ENCODE data around the gene CPNE5. TPM values are rescaled to one million over a fixed set of nuclear protein-coding genes. Genes with fewer than 3 reads are reported as not detected.

The CPNE5 gene
- total RNA-seq, 3 donors from 2014 or later (not counting 1 experiment from before 2014, with no cell fraction given) = 1.2 to 8.5 (median 2.0) TPM

- DNase-seq (no peak), ATAC-seq (no peak)
- no peaks in the 10 kb centered on the region for H3K4me1 ChIP-seq (ENCODE audit: control insufficient read depth, insufficient read depth, low read length)
- H3K27ac ChIP-seq (ENCODE audit: low read length) = no peak overlapping the region
- no peaks in the 10 kb centered on the region for H3K36me3 ChIP-seq (ENCODE audit: control insufficient read depth, insufficient read depth, low read length)
- H3K27ac Mint-ChIP-seq = no peak overlapping the region
- H3K4me1 Mint-ChIP-seq = no peaks in the 10 kb centered on the region
- TF ChIP-seq, protein P1, sequence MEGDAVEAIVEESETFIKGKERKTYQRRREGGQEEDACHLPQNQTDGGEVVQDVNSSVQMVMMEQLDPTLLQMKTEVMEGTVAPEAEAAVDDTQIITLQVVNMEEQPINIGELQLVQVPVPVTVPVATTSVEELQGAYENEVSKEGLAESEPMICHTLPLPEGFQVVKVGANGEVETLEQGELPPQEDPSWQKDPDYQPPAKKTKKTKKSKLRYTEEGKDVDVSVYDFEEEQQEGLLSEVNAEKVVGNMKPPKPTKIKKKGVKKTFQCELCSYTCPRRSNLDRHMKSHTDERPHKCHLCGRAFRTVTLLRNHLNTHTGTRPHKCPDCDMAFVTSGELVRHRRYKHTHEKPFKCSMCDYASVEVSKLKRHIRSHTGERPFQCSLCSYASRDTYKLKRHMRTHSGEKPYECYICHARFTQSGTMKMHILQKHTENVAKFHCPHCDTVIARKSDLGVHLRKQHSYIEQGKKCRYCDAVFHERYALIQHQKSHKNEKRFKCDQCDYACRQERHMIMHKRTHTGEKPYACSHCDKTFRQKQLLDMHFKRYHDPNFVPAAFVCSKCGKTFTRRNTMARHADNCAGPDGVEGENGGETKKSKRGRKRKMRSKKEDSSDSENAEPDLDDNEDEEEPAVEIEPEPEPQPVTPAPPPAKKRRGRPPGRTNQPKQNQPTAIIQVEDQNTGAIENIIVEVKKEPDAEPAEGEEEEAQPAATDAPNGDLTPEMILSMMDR (IDR thresholded peaks at IDR 0.05) = no peak
- intact Hi-C loops (cut with micrococcal nuclease) = no loop called here
- no peak overlapping the region for H3K4me3 ChIP-seq (ENCODE audit: low read length)
- no peaks in the 10 kb centered on the region for H3K27me3 ChIP-seq (ENCODE audit: control insufficient read depth, insufficient read depth, low read length)
- H3K36me3 Mint-ChIP-seq = no peaks in the 10 kb centered on the region
- H3K9me3 Mint-ChIP-seq = no peaks in the 10 kb centered on the region
- H3K27me3 Mint-ChIP-seq (ENCODE audit: low read depth in 2 of 2) = peaks cover 5 to 12% of the 10 kb centered on the region in 2 donors
- no peak overlapping the region for H3K4me3 Mint-ChIP-seq
- no peaks in the 10 kb centered on the region for H3K9me3 ChIP-seq (ENCODE audit: control insufficient read depth, insufficient read depth, low read length)
- 94% methylated on average over 15 of the region's 16 CpGs for WGBS (ENCODE audit: insufficient coverage)
Measured at GRCh38 chr6:36809941-36810803, 29.1 kb downstream of the CPNE5 start.

DNA sequence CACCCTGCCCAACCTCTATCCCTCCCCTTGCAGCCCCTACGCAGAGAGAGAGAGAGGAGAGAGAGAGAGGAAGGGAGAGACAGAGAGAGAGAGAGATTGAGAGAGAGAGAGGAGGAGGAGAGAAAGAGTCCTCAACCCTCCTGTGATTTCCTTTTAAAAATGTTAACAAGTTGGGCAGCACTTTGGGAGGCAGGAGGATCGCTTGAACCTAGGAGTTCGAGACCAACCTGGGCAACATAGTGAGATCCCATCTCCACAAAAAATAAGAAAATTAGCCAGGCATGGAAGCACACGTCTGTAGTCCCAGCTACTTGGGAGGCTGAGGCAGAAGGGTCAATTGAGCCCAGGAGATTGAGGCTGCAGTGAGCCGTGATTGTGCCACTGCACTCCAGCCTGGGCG, 30.1 kb downstream of the CPNE5 start:
- no peaks in the 10 kb centered on the region for H3K4me1 ChIP-seq (ENCODE audit: control insufficient read depth, insufficient read depth, low read length)
- TF ChIP-seq, protein P1 (IDR thresholded peaks at IDR 0.05) = no peak
- no peaks in the 10 kb centered on the region for H3K27me3 ChIP-seq (ENCODE audit: control insufficient read depth, insufficient read depth, low read length)
- Mint-ChIP-seq H3K27ac (no peak overlapping the region), H3K9me3 (no peaks in the 10 kb centered on the region), H3K27me3 (ENCODE audit: low read depth in 2 of 2) (peaks cover 9 to 17% of the 10 kb centered on the region in 2 donors), H3K36me3 (no peaks in the 10 kb centered on the region), H3K4me1 (no peaks in the 10 kb centered on the region), H3K4me3 (no peak overlapping the region)
- intact Hi-C loops (cut with micrococcal nuclease) = no loop called here
- H3K9me3 ChIP-seq (ENCODE audit: control insufficient read depth, insufficient read depth, low read length) = no peaks in the 10 kb centered on the region
- no peaks in the 10 kb centered on the region for H3K36me3 ChIP-seq (ENCODE audit: control insufficient read depth, insufficient read depth, low read length)
- 91% methylated on average over 5 of the region's 6 CpGs for WGBS (ENCODE audit: insufficient coverage)
- ATAC-seq = no peak
- DNase-seq = no peak
- H3K4me3 ChIP-seq (ENCODE audit: low read length) = no peak overlapping the region
- no peak overlapping the region for H3K27ac ChIP-seq (ENCODE audit: low read length)

- TF ChIP-seq, protein P1 (IDR thresholded peaks at IDR 0.05) = no peak
- Mint-ChIP-seq H3K36me3 (no peaks in the 10 kb centered on the region), H3K4me1 (no peaks in the 10 kb centered on the region), H3K9me3 (no peaks in the 10 kb centered on the region), H3K27me3 (ENCODE audit: low read depth in 2 of 2) (peaks cover 9 to 17% of the 10 kb centered on the region in 2 donors), H3K27ac (no peak overlapping the region), H3K4me3 (no peak overlapping the region)
- Histone ChIP-seq H3K4me1 (ENCODE audit: control insufficient read depth, insufficient read depth, low read length) (no peaks in the 10 kb centered on the region), H3K36me3 (ENCODE audit: control insufficient read depth, insufficient read depth, low read length) (no peaks in the 10 kb centered on the region), H3K4me3 (ENCODE audit: low read length) (no peak overlapping the region), H3K27ac (ENCODE audit: low read length) (no peak overlapping the region), H3K9me3 (ENCODE audit: control insufficient read depth, insufficient read depth, low read length) (no peaks in the 10 kb centered on the region), H3K27me3 (ENCODE audit: control insufficient read depth, insufficient read depth, low read length) (no peaks in the 10 kb centered on the region)
- intact Hi-C loops (cut with micrococcal nuclease) = no loop called here
- DNase-seq (no peak), ATAC-seq (no peak)
- 88% methylated on average over 2 of the region's 5 CpGs for WGBS (ENCODE audit: insufficient coverage)
Measured at GRCh38 chr6:36808634-36809033, 30.6 kb downstream of the CPNE5 start.

Measured in natural killer cell (primary cell).